CD8-positive, alpha-beta memory T cell (primary cell): ENCODE results near the gene CCDC85C. TPM values are rescaled to one million over a fixed set of nuclear protein-coding genes. Genes with fewer than 3 reads are reported as not detected.
A peak's percentile ranks its signal among the peaks of the same experiment; 100 is the strongest.

Source experiments
- CTCF ChIA-PET: fragments of 350-600 bp; sonication (Branson Sonifier 250); formaldehyde crosslinking; loops from one replicate; lab custom pipeline; 2021; ENCODE audit warnings: antibody characterized with exemption; lab: Charles Lee
- POLR2A ChIA-PET: fragments of 350-600 bp; sonication (Branson Sonifier 250); formaldehyde crosslinking; loops from one replicate; lab custom pipeline; 2021; ENCODE audit warnings: antibody characterized with exemption; lab: Charles Lee
- DNase-seq, 5 donors: peaks; one replicate each; pipeline versions ENCODE4 v3.0.0 to v3.0.0-alpha.2; 2020 to 2022; ENCODE audit warnings: mixed read lengths in 1 of 5
- H3K27ac ChIP-seq: one replicate; pipeline ENCODE4 v1.7.0; 2013; ENCODE audit warnings: low read depth, mild to moderate bottlenecking, low read length, moderate library complexity
- H3K27me3 ChIP-seq: 2 replicates; pipeline ENCODE4 v1.7.0; 2013; ENCODE audit warnings: low read length, mild to moderate bottlenecking; ENCODE audit not compliant: insufficient read depth, poor library complexity, severe bottlenecking
- H3K36me3 ChIP-seq: 2 replicates; pipeline ENCODE4 v1.7.0; 2013; ENCODE audit warnings: mild to moderate bottlenecking, low read length, moderate library complexity; ENCODE audit not compliant: insufficient read depth
- H3K4me1 ChIP-seq: 2 replicates; pipeline ENCODE4 v1.7.0; 2013; ENCODE audit warnings: mild to moderate bottlenecking, low read length, moderate library complexity; ENCODE audit not compliant: insufficient read depth
- H3K4me3 ChIP-seq: 2 replicates; pipeline ENCODE4 v1.7.0; 2013; ENCODE audit warnings: mild to moderate bottlenecking, low read length
- H3K9me3 ChIP-seq: 2 replicates; pipeline ENCODE4 v1.7.0; 2013; ENCODE audit warnings: mild to moderate bottlenecking, low read length
- H3K27ac Mint-ChIP-seq, 8 donors: one replicate each; pipeline ENCODE4 v1.8.0; 2020 to 2021; ENCODE audit warnings: mixed read lengths in 8 of 8, mild to moderate bottlenecking in 6 of 8, inconsistent platforms in 3 of 8, moderate library complexity in 3 of 8
- H3K27me3 Mint-ChIP-seq, 2 donors: one replicate each; pipeline ENCODE4 v1.8.0; 2020 to 2021; ENCODE audit warnings: mixed read lengths in 2 of 2, mild to moderate bottlenecking in 1 of 2, moderate library complexity in 1 of 2
- H3K36me3 Mint-ChIP-seq, 3 donors: one replicate each; pipeline ENCODE4 v1.8.0; 2020 to 2021; ENCODE audit warnings: mixed read lengths in 3 of 3, inconsistent platforms in 1 of 3, mild to moderate bottlenecking in 1 of 3
- H3K4me1 Mint-ChIP-seq, 3 donors: one replicate each; pipeline ENCODE4 v1.8.0; 2020 to 2021; ENCODE audit warnings: mixed read lengths in 3 of 3, inconsistent platforms in 1 of 3, mild to moderate bottlenecking in 1 of 3
- H3K4me3 Mint-ChIP-seq, 7 donors: one replicate each; pipeline ENCODE4 v1.8.0; 2020 to 2021; ENCODE audit warnings: mixed read lengths in 7 of 7, mild to moderate bottlenecking in 6 of 7, moderate library complexity in 4 of 7, inconsistent platforms in 2 of 7
- H3K9me3 Mint-ChIP-seq, 5 donors: one replicate each; pipeline ENCODE4 v1.8.0; 2020 to 2022; ENCODE audit warnings: mixed read lengths in 5 of 5, mild to moderate bottlenecking in 3 of 5, moderate library complexity in 2 of 5, inconsistent platforms in 1 of 5
- polyA plus RNA-seq: library from polyadenylated mRNA; unstranded; fragments of 300-500 nt; fragmentation: Illumina TruSeq; gene quantifications from one replicate; pipeline ENCODE4 v1.2.3, GENCODE V29; 2021
- total RNA-seq, 2 experiments: library from RNA; stranded (reverse); gene quantifications; one replicate each; pipeline ENCODE4 v1.2.3, GENCODE V29; 2021

CCDC85C gene
- total and polyA plus RNA-seq, 3 experiments from 2014 or later, result 1.2 to 5.3 (median 4.2) TPM

DNA sequence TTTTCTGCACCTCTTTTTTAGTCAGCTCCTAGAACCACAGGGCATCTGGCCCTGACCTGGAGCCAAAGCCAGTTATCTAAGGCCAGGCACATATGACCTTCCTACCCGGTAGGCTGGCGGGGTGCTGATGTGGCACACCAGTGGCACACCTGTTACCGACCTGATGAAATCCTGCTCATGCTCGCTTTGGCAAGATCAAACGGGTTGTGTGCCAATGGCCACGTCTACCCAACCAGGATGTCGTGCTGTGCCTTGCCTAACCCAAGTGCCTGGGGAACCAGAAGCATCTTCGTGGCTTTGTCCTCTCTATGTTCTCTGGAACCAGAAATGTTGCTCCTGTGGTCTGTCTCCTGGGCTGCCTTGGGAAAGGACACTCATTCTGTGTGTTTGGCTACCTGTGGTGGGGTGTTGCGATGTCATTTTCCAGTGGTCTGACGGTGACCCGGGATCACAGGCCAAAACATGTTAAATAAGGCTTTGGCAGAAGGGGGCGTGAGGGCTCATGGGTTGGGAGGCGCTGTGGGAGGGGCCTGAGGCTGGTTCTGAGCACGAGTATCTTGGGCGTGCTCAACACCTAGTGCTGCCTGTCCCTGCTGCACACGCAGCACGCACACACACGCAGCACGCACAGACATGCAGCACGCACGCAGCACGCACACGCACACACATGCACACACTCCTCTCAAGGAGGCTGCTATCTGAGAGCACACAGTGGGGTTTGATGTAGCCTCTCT is 94.9 kb downstream of the CCDC85C start:
- Mint-ChIP-seq H3K27me3 (peaks cover 0 to 1% of the 10 kb centered on the region in 2 donors), H3K9me3 (no peaks in the 10 kb centered on the region), H3K4me3 (no peak overlapping the region), H3K4me1 (no peaks in the 10 kb centered on the region), H3K36me3 (peaks cover 18 to 86% (median 20%) of the 10 kb centered on the region in 3 donors), H3K27ac (peak overlapping the region in 1 of 8 donors; percentile 43)
- no peak overlapping the region for H3K27ac ChIP-seq
- H3K27me3 ChIP-seq, result no peaks in the 10 kb centered on the region
- CTCF ChIA-PET, result no interaction called here
- no peak overlapping the region for H3K4me3 ChIP-seq
- no peak for DNase-seq
- H3K36me3 ChIP-seq, result peaks cover 47% of the 10 kb centered on the region
- POLR2A ChIA-PET, result no interaction called here
- H3K4me1 ChIP-seq, result no peaks in the 10 kb centered on the region
- no peaks in the 10 kb centered on the region for H3K9me3 ChIP-seq

DNA sequence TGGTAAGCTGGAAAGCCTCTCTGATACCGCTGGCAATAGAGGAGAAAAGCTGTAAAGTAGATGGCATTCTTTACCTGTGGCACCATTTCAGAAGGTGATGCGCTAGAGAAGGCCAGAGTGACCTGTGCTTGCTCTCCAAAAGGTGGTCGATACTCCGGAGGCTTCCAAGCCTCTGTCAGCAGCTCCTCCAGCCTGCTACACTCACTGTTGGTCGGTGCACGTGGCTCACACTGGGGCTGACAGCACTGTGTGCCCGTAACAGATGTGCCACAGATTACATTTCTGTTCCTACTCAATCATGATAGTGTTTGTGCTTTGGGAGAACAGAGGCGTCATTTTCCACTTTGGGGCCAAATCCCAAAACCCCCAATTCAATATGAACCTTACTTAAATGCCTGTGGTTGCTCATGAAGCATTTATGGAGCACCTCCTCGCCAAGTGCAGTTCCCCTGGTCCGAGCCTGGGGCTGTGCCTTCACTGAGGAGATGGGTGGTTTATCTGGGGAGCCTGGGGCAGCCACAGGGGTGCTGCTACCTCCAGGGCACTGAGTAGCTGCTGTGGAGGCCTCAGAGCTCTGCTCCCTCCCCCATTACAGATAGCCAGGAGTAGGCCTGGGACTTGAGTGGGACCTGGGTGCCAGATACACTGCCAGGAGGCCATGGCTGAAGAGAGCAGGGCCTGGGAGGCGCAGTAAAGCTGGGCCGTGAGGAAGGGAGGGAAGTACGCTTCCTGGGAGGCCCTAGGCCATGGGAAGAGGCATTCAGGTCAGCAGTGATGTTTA is 96.0 kb downstream of the CCDC85C start:
- H3K27ac Mint-ChIP-seq, result peak overlapping the region in 3 of 8 donors; percentile 31 to 70 (median 32)
- Histone ChIP-seq H3K9me3 (no peaks in the 10 kb centered on the region), H3K27me3 (no peaks in the 10 kb centered on the region), H3K4me3 (no peak overlapping the region), H3K36me3 (peaks cover 56% of the 10 kb centered on the region), H3K27ac (no peak overlapping the region), H3K4me1 (no peaks in the 10 kb centered on the region)
- H3K4me1 Mint-ChIP-seq, result no peaks in the 10 kb centered on the region
- H3K36me3 Mint-ChIP-seq, result peaks cover 22 to 86% (median 25%) of the 10 kb centered on the region in 3 donors
- no peaks in the 10 kb centered on the region for H3K9me3 Mint-ChIP-seq
- H3K4me3 Mint-ChIP-seq, result peak overlapping the region in 1 of 7 donors; percentile 54
- POLR2A ChIA-PET, result no interaction called here
- CTCF ChIA-PET, result no interaction called here
- no peak for DNase-seq
- peaks cover 0 to 1% of the 10 kb centered on the region in 2 donors for H3K27me3 Mint-ChIP-seq

DNA sequence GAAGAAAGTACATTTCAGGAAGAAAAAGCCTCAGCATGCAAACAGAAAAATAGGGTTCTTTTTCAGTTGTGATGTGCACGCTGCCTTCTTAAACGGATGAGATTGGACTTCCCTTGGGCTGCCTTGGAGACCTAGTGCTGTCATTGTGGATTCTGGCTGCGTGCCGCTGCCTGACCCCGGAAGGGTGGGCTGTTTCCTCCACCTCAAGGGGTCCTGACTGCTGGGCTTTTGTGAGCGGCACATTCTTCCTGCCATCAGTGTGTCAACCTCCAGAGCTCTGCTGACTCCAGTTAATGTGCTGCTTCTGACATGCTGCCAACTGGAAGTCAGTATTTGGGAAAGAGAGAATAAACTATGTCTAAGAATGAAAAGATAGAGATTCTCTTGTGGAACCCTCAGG is 97.7 kb downstream of the CCDC85C start:
- Histone ChIP-seq H3K9me3 (no peaks in the 10 kb centered on the region), H3K27ac (no peak overlapping the region), H3K36me3 (peaks cover 71% of the 10 kb centered on the region), H3K4me1 (no peaks in the 10 kb centered on the region), H3K4me3 (no peak overlapping the region), H3K27me3 (no peaks in the 10 kb centered on the region)
- POLR2A ChIA-PET, result no interaction called here
- Mint-ChIP-seq H3K27me3 (peaks cover 0 to 1% of the 10 kb centered on the region in 2 donors), H3K36me3 (peaks cover 22 to 89% (median 27%) of the 10 kb centered on the region in 3 donors), H3K4me3 (no peak overlapping the region), H3K27ac (peak overlapping the region in 6 of 8 donors; percentile 11 to 76 (median 52)), H3K4me1 (no peaks in the 10 kb centered on the region), H3K9me3 (no peaks in the 10 kb centered on the region)
- CTCF ChIA-PET, result no interaction called here
- DNase-seq, result no peak

DNA sequence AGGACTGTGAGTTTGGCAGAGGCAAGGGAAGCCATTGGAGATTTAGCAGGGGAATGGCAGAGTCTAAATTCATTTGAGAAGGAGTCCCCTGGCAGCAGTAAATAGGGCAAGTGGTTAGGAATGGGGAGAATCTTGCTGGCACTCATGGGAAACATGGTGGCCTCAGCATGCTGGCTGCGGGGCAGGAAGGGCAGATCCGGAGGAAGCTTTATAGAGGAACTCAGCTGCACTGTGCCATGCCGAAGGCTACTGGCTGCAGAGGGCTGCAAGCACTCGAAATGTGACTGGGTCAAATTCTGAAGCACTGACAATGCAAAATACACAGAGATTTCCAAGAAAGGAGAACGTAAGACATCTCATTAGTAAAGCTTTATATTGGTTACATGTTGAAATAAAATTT is 98.9 kb downstream of the CCDC85C start:
- Mint-ChIP-seq H3K4me1 (no peaks in the 10 kb centered on the region), H3K27me3 (peaks cover 0 to 1% of the 10 kb centered on the region in 2 donors), H3K27ac (peak overlapping the region in 3 of 8 donors; percentile 56 to 72 (median 67)), H3K4me3 (no peak overlapping the region), H3K9me3 (no peaks in the 10 kb centered on the region), H3K36me3 (peaks cover 22 to 94% (median 31%) of the 10 kb centered on the region in 3 donors)
- H3K9me3 ChIP-seq, result no peaks in the 10 kb centered on the region
- ChIA-PET POLR2A (no interaction called here), CTCF (no interaction called here)
- H3K27me3 ChIP-seq, result no peaks in the 10 kb centered on the region
- no peak overlapping the region for H3K27ac ChIP-seq
- no peaks in the 10 kb centered on the region for H3K4me1 ChIP-seq
- no peak for DNase-seq
- no peak overlapping the region for H3K4me3 ChIP-seq
- peaks cover 83% of the 10 kb centered on the region for H3K36me3 ChIP-seq

DNA sequence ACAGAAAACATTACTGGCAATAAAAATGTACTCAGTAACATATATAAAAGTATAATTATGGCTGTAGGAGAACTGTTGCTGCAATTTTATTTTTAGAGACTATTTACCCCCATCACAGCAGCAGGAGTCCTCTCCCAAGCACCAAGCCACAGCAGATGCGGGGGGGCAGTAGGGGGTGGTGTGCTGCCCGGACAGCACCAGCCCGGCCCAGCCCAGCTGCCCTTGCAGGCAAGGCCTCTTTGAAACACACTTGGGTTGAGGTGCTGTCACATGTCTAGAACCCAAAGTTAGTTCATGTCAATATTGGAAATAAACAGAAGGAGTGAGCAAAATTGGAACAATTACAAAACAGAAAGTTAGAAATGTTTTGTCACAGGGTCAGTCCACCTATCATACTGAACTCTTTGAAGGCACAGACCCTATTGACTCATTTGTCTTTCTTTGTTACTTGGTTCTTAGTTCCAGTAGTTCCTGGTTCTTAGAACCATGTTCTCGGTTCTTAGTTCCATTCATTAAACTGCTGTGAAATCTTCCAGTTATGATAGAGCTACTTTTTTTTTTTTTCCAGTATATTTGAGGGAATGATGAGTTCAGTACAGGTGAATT is 100.1 kb downstream of the CCDC85C start:
- peak overlapping the region in 1 of 8 donors; percentile 6 for H3K27ac Mint-ChIP-seq
- H3K36me3 Mint-ChIP-seq, result peaks cover 22 to 93% (median 31%) of the 10 kb centered on the region in 3 donors
- no peak overlapping the region for H3K4me3 Mint-ChIP-seq
- peaks cover 89% of the 10 kb centered on the region for H3K36me3 ChIP-seq
- no peak for DNase-seq
- ChIA-PET CTCF (no interaction called here), POLR2A (no interaction called here)
- H3K9me3 Mint-ChIP-seq, result no peaks in the 10 kb centered on the region
- H3K4me3 ChIP-seq, result no peak overlapping the region
- H3K9me3 ChIP-seq, result no peaks in the 10 kb centered on the region
- no peak overlapping the region for H3K27ac ChIP-seq
- no peaks in the 10 kb centered on the region for H3K4me1 Mint-ChIP-seq
- H3K4me1 ChIP-seq, result no peaks in the 10 kb centered on the region
- H3K27me3 ChIP-seq, result no peaks in the 10 kb centered on the region
- peaks cover 0 to 1% of the 10 kb centered on the region in 2 donors for H3K27me3 Mint-ChIP-seq

DNA sequence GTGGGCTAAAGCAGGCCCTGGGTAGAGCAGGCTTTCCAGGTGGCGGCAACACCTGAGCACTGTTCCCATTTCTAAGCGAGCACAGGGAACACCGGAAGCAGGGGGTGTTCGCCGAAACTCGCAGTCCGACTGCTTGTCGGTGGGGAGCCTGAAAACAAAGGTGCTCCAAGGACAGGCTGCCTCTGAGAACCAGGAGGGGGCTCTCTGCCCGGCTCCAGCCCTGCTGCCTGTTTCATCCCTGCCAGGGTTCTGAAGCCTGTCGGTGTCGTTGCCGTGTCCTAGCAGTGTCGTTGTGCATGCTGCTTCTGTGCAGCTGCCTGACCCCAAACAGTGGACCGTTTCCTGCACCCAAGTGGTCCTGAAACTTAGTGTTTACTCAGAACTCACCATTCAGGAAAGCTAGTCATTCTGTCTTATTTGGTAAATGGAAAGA is 101.0 kb downstream of the CCDC85C start:
- Histone ChIP-seq H3K27ac (no peak overlapping the region), H3K36me3 (peaks cover 87% of the 10 kb centered on the region), H3K4me3 (no peak overlapping the region), H3K4me1 (no peaks in the 10 kb centered on the region), H3K27me3 (no peaks in the 10 kb centered on the region), H3K9me3 (no peaks in the 10 kb centered on the region)
- ChIA-PET CTCF (no interaction called here), POLR2A (no interaction called here)
- Mint-ChIP-seq H3K4me1 (no peaks in the 10 kb centered on the region), H3K36me3 (peaks cover 22 to 92% (median 26%) of the 10 kb centered on the region in 3 donors), H3K27me3 (peaks cover 0 to 1% of the 10 kb centered on the region in 2 donors), H3K27ac (peak overlapping the region in 1 of 8 donors; percentile 32), H3K4me3 (no peak overlapping the region), H3K9me3 (no peaks in the 10 kb centered on the region)
- DNase-seq, result no peak

DNA sequence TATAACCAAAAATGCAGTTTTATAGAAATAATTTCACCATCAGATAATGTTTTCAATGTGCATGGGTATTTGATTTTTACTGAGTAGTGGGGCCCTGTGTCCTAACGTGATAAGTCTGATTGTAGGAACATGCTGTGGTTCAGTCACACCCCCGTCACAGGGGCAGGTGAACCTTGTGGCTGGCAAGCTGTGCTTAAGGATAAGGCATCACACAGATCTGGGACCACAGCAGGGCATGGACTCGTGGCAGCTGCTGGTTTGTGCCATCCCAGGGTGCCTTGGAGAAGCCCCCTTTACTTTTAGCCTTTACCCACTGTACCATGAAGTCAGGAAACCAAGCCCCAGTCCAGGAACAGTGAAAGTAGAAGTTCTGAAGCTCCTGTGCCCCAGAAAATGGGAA is 106.1 kb downstream of the CCDC85C start:
- Histone ChIP-seq H3K9me3 (no peaks in the 10 kb centered on the region), H3K36me3 (peaks cover 81% of the 10 kb centered on the region), H3K4me1 (no peaks in the 10 kb centered on the region), H3K4me3 (no peak overlapping the region), H3K27ac (no peak overlapping the region), H3K27me3 (no peaks in the 10 kb centered on the region)
- POLR2A ChIA-PET, result no interaction called here
- H3K27me3 Mint-ChIP-seq, result no peaks in the 10 kb centered on the region
- peaks cover 6 to 11% (median 10%) of the 10 kb centered on the region in 3 donors for H3K4me1 Mint-ChIP-seq
- no peaks in the 10 kb centered on the region for H3K9me3 Mint-ChIP-seq
- DNase-seq, result no peak
- peaks cover 14 to 90% (median 22%) of the 10 kb centered on the region in 3 donors for H3K36me3 Mint-ChIP-seq
- H3K27ac Mint-ChIP-seq, result no peak overlapping the region
- H3K4me3 Mint-ChIP-seq, result no peak overlapping the region
- CTCF ChIA-PET, result no interaction called here

DNA sequence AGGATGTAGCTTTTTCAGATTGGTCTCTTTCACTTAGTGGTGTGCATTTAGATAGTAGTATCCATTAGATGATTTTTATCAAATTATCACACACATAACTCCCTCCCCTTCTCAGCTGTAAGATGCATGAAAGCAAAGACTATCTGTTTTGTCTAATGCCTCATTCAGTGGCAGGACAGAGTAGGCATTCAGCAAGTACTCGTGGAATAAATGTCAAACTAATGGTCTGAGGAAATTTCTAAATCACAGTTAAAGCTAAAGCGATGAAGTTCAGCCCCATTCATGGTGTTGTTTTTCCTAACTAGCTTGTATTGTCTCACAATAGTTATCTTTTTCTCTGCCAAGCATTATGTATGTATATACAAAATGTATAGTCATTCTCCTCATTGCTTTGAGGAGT is 106.7 kb downstream of the CCDC85C start:
- H3K4me1 Mint-ChIP-seq, result peaks cover 11 to 14% (median 13%) of the 10 kb centered on the region in 3 donors
- H3K9me3 Mint-ChIP-seq, result no peaks in the 10 kb centered on the region
- Histone ChIP-seq H3K9me3 (no peaks in the 10 kb centered on the region), H3K4me1 (no peaks in the 10 kb centered on the region), H3K36me3 (peaks cover 81% of the 10 kb centered on the region), H3K27ac (no peak overlapping the region), H3K27me3 (no peaks in the 10 kb centered on the region), H3K4me3 (no peak overlapping the region)
- no peak overlapping the region for H3K4me3 Mint-ChIP-seq
- H3K27me3 Mint-ChIP-seq, result no peaks in the 10 kb centered on the region
- CTCF ChIA-PET, result no interaction called here
- H3K27ac Mint-ChIP-seq, result no peak overlapping the region
- POLR2A ChIA-PET, result no interaction called here
- DNase-seq, result no peak
- H3K36me3 Mint-ChIP-seq, result peaks cover 14 to 91% (median 20%) of the 10 kb centered on the region in 3 donors
